ENCODE measurements around the gene GCGR. TPM values are rescaled to one million over a fixed set of nuclear protein-coding genes. Genes with fewer than 3 reads are reported as not detected.

Gene GCGR
- polyA plus RNA-seq, 1 experiment = not detected

DNA sequence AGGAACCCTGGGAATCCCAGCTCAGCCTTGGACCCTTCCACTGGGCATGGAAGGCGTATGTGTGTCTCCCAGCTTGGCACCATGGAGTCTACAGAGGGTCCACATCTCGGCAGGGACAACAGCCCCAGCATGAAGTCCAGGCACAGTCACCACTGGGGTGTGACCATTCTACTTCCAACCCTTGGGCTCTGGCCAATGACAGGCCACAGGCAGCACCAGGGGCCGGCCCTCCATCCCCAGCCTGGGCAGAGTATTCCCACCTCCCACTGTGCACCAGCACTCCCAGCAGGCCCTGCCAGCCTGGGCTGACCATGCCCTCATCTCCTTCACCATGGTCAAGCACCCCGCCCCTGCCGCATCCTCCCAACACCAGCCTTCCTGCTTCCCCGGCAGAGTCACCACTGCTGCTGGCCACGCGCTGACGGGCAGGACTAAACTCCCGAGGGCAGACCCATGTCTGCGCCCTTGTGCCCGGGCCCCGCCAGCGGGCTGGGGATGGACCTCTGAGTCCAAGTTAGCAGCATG is 40.4 kb downstream of the GCGR start:
- Histone ChIP-seq H3K27me3 (ENCODE audit: control insufficient read depth, insufficient read depth, low read length) (no peaks in the 10 kb centered on the region), H3K4me3 (ENCODE audit: low read depth, low read length) (no peak overlapping the region), H3K36me3 (ENCODE audit: control insufficient read depth, insufficient read depth, low read length) (peaks cover 45% of the 10 kb centered on the region)
- no peak for DNase-seq (ENCODE audit: low read depth)
- CTCF ChIA-PET = no interaction called here
- POLR2A ChIA-PET = no interaction called here
- no peak for TF ChIP-seq CTCF (IDR thresholded peaks at IDR 0.05; ENCODE audit: insufficient read depth, low read depth, low read length)

- H3K36me3 ChIP-seq (ENCODE audit: control insufficient read depth, insufficient read depth, low read length) = peaks cover 47% of the 10 kb centered on the region
- ChIA-PET CTCF (no interaction called here), POLR2A (interaction anchor here (0.5 kb wide), 1 partner anchor 13 kb away, joined by 11 read pairs; no protein-coding TSS in a partner anchor)
- no peak overlapping the region for H3K4me3 ChIP-seq (ENCODE audit: low read depth, low read length)
- no peak for TF ChIP-seq CTCF (IDR thresholded peaks at IDR 0.05; ENCODE audit: insufficient read depth, low read depth, low read length)
- DNase-seq (ENCODE audit: low read depth) = no peak
- H3K27me3 ChIP-seq (ENCODE audit: control insufficient read depth, insufficient read depth, low read length) = no peaks in the 10 kb centered on the region
Observed at GRCh38 chr17:81844887-81845286, 40.9 kb downstream of the GCGR start.

GRCh38 chr17:81845361-81845760 is 41.4 kb downstream of the GCGR start:
- Histone ChIP-seq H3K27me3 (ENCODE audit: control insufficient read depth, insufficient read depth, low read length) (no peaks in the 10 kb centered on the region), H3K36me3 (ENCODE audit: control insufficient read depth, insufficient read depth, low read length) (peaks cover 47% of the 10 kb centered on the region), H3K4me3 (ENCODE audit: low read depth, low read length) (no peak overlapping the region)
- TF ChIP-seq CTCF (IDR thresholded peaks at IDR 0.05; ENCODE audit: insufficient read depth, low read depth, low read length) = no peak
- POLR2A ChIA-PET = interaction anchor here (0.5 kb wide), 1 partner anchor 13 kb away, joined by 11 read pairs; no protein-coding TSS in a partner anchor
- DNase-seq (ENCODE audit: low read depth) = no peak
- CTCF ChIA-PET = no interaction called here

DNA sequence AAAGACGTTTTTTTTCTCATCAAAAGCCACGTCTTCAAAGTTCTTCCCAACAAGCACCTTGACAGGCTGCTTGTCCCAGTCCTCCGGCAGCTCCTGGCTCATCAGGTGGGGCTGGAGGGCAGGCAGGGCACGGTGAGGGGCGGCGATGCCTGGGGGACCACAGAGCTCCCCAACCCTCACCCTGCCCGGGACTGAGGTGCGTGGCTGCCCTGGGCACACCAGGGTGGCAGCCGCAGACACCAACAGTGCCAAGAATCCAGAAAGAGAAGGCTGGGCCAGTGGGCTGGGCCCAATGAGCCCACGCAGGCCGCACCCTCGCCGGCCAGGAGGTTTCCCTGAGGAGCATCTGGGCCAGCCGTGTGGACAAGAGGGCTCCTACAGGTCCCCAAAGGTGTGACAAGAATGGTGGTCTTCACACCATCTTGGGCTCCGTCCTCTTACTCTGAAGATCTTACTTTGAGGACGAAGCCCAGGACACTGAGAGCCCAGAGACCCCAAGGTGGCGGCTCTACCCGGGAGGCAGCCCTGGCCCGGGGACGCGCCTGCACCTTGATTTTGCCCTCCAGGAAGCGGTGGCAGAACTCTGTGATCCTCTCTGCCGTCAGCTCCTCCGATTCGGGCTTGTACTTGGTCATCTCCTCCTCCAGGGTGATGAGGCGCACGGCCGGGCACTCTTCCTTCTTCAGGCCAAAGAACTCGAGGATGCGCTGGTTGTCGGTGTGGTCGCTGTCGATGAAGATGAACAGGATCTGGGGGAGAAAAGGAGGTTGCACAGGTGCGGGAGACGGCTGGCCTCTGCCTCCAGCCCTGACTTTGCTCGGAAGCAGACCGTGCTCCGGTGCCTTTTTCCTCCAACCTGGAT is 42.2 kb downstream of the GCGR start:
- Histone ChIP-seq H3K27me3 (ENCODE audit: control insufficient read depth, insufficient read depth, low read length) (no peaks in the 10 kb centered on the region), H3K36me3 (ENCODE audit: control insufficient read depth, insufficient read depth, low read length) (peaks cover 48% of the 10 kb centered on the region), H3K4me3 (ENCODE audit: low read depth, low read length) (no peak overlapping the region)
- CTCF ChIA-PET = no interaction called here
- DNase-seq (ENCODE audit: low read depth) = no peak
- POLR2A ChIA-PET = no interaction called here
- no peak for TF ChIP-seq CTCF (IDR thresholded peaks at IDR 0.05; ENCODE audit: insufficient read depth, low read depth, low read length)

DNA sequence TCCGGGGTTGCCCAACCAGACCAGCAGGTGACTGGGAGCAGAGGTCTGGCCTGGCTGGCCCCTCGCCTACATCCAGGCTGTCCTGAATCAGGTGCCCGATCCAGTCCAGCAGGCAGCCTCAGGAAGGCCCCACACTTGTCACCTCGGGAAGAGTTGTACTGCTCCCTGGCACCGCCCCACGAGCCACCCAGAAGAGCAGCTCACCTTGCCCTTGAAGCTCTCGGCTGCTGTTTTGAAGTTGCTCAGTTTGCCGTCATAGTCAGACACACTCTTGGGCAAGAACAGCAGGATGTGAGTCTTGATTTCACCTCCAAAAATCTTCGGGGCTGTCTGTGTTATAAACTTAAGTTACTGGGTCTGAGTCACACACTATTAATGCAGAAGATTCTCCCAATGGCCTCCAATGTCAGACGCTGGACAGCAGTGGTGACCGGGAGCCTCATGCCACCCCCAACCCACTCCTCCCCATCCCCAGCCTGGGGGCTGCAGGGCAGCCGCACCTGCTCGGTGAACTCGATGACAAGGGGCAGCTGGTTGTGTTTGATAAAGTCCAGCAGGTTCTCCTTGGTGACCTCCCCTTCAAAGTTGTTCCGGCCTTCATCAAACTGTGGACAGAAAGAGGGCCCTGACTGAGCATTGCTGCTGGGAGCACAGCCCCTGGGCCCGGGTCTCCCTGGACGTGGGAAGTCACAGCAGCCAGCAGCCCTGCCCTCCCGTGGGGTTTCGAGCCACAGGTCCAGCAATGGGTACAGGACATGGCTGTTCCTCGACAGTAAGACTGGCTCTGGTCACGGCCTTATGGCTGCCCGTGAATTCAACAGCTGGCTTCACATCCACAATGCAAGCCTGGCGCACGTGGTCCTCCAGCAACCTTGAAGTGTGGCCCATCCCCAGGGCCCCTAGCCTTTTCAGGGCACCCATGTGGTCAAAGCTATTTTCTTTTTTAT is 43.1 kb downstream of the GCGR start:
- DNase-seq (ENCODE audit: low read depth) = no peak
- ChIA-PET CTCF (interaction anchor here (0.6 kb wide), 1 partner anchor 108 kb away, joined by 3 read pairs; no protein-coding TSS in a partner anchor), POLR2A (no interaction called here)
- no peaks in the 10 kb centered on the region for H3K27me3 ChIP-seq (ENCODE audit: control insufficient read depth, insufficient read depth, low read length)
- TF ChIP-seq CTCF (IDR thresholded peaks at IDR 0.05; ENCODE audit: insufficient read depth, low read depth, low read length) = no peak
- peaks cover 57% of the 10 kb centered on the region for H3K36me3 ChIP-seq (ENCODE audit: control insufficient read depth, insufficient read depth, low read length)
- no peak overlapping the region for H3K4me3 ChIP-seq (ENCODE audit: low read depth, low read length)

Data from BJ (cell line).